T-cell (primary cell): ENCODE data around the gene B4GALT2. TPM values are rescaled to one million over a fixed set of nuclear protein-coding genes. Genes with fewer than 3 reads are reported as not detected.

Source experiments
- ATAC-seq, 4 experiments: fragments of 200-7000 bp in 3 of 4; fragments of 150-1000 bp in 1 of 4; cut with Tn5 transposase; replicated peaks in 1 of 4; 1 replicate in 3 of 4; 2 replicates in 1 of 4; pipeline ENCODE4 v1.10.0; 2021; ENCODE audit warnings: moderate library complexity in 3 of 4, mild to moderate bottlenecking in 2 of 4, moderate number of reproducible peaks in 1 of 4
- CTCF ChIA-PET, 2 donors: fragments of 300-600 bp; sonication (Branson Sonifier 250); formaldehyde crosslinking; loops; one replicate each; lab custom pipeline; 2022; ENCODE audit warnings: antibody characterized with exemption in 2 of 2; lab: Charles Lee
- POLR2A ChIA-PET, 2 donors: fragments of 300-600 bp; sonication (Branson Sonifier 250); formaldehyde crosslinking; loops; one replicate each; lab custom pipeline; 2022; ENCODE audit warnings: antibody characterized with exemption in 2 of 2; lab: Charles Lee
- DNase-seq, 35 experiments: peaks; one replicate each; pipeline versions ENCODE4 v3.0.0 to v3.0.0-alpha.2; 2013 to 2023
- H3K27ac ChIP-seq: one replicate; pipeline ENCODE4 v1.5.1; 2013; ENCODE audit warnings: low read length
- H3K27me3 ChIP-seq, 2 experiments: replicated peaks in 1 of 2; 1 replicate in 1 of 2; 2 replicates in 1 of 2; pipeline versions ENCODE4 v1.6.1 to v1.7.0; 2013; ENCODE audit warnings: low read length in 1 of 2, mixed read lengths in 1 of 2; ENCODE audit not compliant: control insufficient read depth in 2 of 2, insufficient read depth in 2 of 2; ENCODE audit errors: extremely low read depth in 1 of 2
- H3K36me3 ChIP-seq, 2 donors: 1 replicate in 1 of 2; 2 replicates in 1 of 2; pipeline versions ENCODE4 v1.6.1 to v1.7.0; 2013; ENCODE audit warnings: low read length in 1 of 2; ENCODE audit not compliant: control insufficient read depth in 2 of 2, insufficient read depth in 1 of 2; ENCODE audit errors: extremely low read depth in 1 of 2
- H3K4me1 ChIP-seq, 2 experiments: 1 replicate in 1 of 2; 2 replicates in 1 of 2; pipeline versions ENCODE4 v1.6.1 to v1.7.0; 2013; ENCODE audit warnings: low read length in 2 of 2, mixed read lengths in 1 of 2; ENCODE audit not compliant: insufficient read depth in 2 of 2, control insufficient read depth in 1 of 2; ENCODE audit errors: extremely low read depth in 1 of 2
- H3K4me3 ChIP-seq, 2 donors: 1 replicate in 1 of 2; 2 replicates in 1 of 2; pipeline versions ENCODE4 v1.5.1 to v1.7.0; 2013; ENCODE audit warnings: mild to moderate bottlenecking in 2 of 2, low read length in 1 of 2, moderate library complexity in 1 of 2; ENCODE audit not compliant: control insufficient read depth in 1 of 2; ENCODE audit errors: extremely low read depth in 1 of 2
- H3K9me3 ChIP-seq: 2 replicates; pipeline ENCODE4 v1.7.0; 2013
- H3K27ac Mint-ChIP-seq, 2 donors: one replicate each; pipeline ENCODE4 v1.8.0; 2020 to 2021; ENCODE audit warnings: mild to moderate bottlenecking in 2 of 2, mixed read lengths in 2 of 2
- H3K27me3 Mint-ChIP-seq, 2 donors: one replicate each; pipeline ENCODE4 v1.8.0; 2021 to 2022; ENCODE audit warnings: mixed read lengths in 2 of 2
- H3K36me3 Mint-ChIP-seq: one replicate; pipeline ENCODE4 v1.8.0; 2021; ENCODE audit warnings: mixed read lengths
- H3K4me1 Mint-ChIP-seq, 3 donors: one replicate each; pipeline ENCODE4 v1.8.0; 2020 to 2022; ENCODE audit warnings: mixed read lengths in 3 of 3, mild to moderate bottlenecking in 1 of 3
- H3K4me3 Mint-ChIP-seq, 3 donors: one replicate each; pipeline ENCODE4 v1.8.0; 2020 to 2022; ENCODE audit warnings: mild to moderate bottlenecking in 3 of 3, mixed read lengths in 3 of 3, moderate library complexity in 3 of 3
- H3K9me3 Mint-ChIP-seq, 3 donors: one replicate each; pipeline ENCODE4 v1.8.0; 2020 to 2022; ENCODE audit warnings: mixed read lengths in 3 of 3
- whole genome bisulfite sequencing: methylation state at CpG from one replicate; pipeline ENCODE4 v1.1.5; 2013; ENCODE audit warnings: missing lambda C conversion rate; ENCODE audit not compliant: insufficient coverage; 5-methylcytosine and 5-hydroxymethylcytosine counted together
- total RNA-seq, 35 experiments: library from RNA in 6 of 35; stranded (reverse) in 6 of 35; fragments of 120-200 nt in 1 of 35; gene quantifications; one replicate each; pipeline versions ENCODE4 v1.2.1 to v1.2.4 and lab custom pipeline; 2013 to 2026

B4GALT2 gene
- total RNA-seq, 5 donors from 2014 or later (not counting 1 experiment from before 2014, with no cell fraction given), result 1.2 to 5.3 (median 3.1) TPM

DNA sequence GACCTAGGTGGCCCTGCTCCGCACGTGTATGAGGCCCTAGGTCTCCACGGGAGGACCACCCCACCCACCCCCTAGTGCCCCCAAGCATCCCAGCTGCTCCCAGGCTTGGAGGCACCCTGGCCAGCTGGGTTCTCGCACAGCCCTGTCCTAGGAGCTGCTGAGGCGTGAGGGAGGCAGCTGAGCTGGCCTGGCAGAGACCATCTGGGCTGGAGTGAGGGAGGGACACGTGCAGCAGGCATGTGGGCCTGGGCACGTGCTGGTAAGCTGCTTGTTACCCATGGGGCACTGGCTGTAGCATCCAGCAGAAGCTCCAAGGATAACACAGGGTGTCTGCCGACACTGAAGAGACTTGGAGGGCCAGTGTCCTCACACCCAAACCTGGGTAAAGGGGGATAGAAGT lies 42.1 kb downstream of the B4GALT2 start:
- ChIA-PET CTCF (interaction anchor here in 1 of 2 donors (0.7 kb wide), 1 partner anchor 15 kb away, joined by 3 read pairs; no protein-coding TSS in a partner anchor), POLR2A (no interaction called here)
- Histone ChIP-seq H3K36me3 (no peaks in the 10 kb centered on the region), H3K9me3 (no peaks in the 10 kb centered on the region), H3K27ac (no peak overlapping the region), H3K4me3 (no peak overlapping the region), H3K4me1 (no peaks in the 10 kb centered on the region), H3K27me3 (peaks cover 0 to 17% of the 10 kb centered on the region in 2 experiments)
- ATAC-seq (no peak), DNase-seq (no peak)
- H3K27me3 Mint-ChIP-seq, result no peaks in the 10 kb centered on the region
- H3K4me1 Mint-ChIP-seq, result no peaks in the 10 kb centered on the region
- no peaks in the 10 kb centered on the region for H3K36me3 Mint-ChIP-seq
- H3K9me3 Mint-ChIP-seq, result no peaks in the 10 kb centered on the region
- WGBS, result 81% methylated on average over 8 of the region's 8 CpGs
- H3K27ac Mint-ChIP-seq, result no peak overlapping the region
- H3K4me3 Mint-ChIP-seq, result no peak overlapping the region

DNA sequence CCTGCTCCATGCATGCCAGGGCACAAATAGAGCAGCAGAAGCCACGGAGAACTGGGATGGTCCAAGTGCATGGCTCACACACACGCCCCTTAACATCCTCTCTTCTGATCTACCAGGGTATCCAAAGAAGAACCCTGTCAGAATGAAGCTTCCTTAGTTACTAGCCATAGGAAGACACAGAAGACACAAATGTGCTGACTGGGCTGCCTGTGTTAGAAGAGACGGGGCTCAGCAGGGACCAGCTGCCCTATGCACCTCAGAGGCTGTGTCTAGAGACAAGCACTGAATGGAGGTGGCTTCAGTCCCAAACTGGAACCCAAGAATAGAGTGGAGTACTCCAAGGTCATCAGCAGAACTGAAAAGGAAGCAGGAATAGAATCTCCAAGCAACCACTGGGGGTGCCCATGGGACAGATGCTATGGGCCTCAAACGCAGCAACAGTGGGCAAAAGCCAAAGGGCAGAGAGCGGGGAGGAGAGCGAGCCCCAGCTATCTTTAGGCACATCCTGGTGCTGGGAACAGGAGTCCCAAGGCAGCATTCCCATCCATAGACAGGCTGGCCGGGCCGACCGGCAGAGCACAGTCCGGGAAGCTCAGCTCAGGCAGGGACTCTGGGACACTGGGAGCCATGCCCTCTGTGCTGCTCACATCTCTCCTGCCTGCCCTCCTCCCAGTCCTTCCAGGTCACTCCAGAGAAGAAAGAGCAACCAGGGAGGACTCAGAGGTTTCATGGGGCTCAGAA lies 42.7 kb downstream of the B4GALT2 start:
- CTCF ChIA-PET, result interaction anchor here in 1 of 2 donors (0.7 kb wide), 1 partner anchor 15 kb away, joined by 3 read pairs; no protein-coding TSS in a partner anchor

DNA sequence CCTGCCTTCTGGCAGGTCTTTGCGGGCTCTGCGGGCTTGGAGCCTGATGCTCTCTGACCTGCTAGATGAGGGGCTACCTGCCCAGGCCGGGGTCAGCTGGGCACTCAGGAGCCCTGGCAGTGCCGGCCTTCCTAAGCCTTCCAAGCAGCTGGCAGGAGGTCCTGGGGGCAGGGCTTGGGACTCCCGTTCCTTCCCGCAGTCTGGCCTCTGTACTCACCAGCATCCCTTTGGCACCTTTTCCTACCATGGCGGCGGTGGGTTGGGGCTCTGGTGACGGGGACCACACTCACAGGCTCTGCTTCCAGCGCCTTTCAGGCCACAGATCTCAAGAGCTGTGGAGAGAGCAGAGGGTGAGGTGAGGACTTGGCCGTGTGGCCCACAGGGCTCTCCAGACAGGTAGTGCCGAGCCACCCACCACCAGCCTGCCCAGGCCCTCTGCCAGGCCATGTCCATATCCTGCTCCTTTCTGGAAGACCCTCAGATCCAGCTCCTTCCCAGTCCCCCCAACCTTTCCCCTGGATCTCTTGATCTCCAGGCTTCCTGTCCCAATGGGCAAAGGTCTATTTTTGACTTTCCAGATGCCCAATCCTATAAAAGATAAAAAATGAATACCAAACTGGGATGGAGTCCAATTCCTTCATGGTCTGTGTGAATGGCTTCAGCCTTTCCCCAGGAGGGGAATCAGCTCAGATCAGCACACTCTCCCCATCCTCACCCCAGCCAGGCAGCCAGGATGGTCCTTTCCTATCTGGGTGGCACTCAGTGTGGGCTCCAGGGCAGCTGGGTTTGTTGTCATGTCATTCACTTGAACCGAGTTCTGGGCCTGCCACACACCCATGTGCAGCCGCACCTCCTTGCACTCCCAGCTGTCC lies 45.3 kb downstream of the B4GALT2 start:
- Histone ChIP-seq H3K27ac (no peak overlapping the region), H3K4me1 (peaks cover 4% of the 10 kb centered on the region in 2 experiments), H3K36me3 (no peaks in the 10 kb centered on the region), H3K9me3 (no peaks in the 10 kb centered on the region), H3K27me3 (peaks cover 0 to 9% of the 10 kb centered on the region in 2 experiments), H3K4me3 (no peak overlapping the region)
- CTCF ChIA-PET, result no interaction called here
- H3K27ac Mint-ChIP-seq, result no peak overlapping the region
- H3K27me3 Mint-ChIP-seq, result no peaks in the 10 kb centered on the region
- WGBS, result 87% methylated on average over 14 of the region's 14 CpGs
- POLR2A ChIA-PET, result no interaction called here
- no peaks in the 10 kb centered on the region for H3K36me3 Mint-ChIP-seq
- peaks cover 8 to 13% (median 11%) of the 10 kb centered on the region in 3 donors for H3K4me1 Mint-ChIP-seq
- no peaks in the 10 kb centered on the region for H3K9me3 Mint-ChIP-seq
- DNase-seq, result no peak
- ATAC-seq, result no peak
- H3K4me3 Mint-ChIP-seq, result no peak overlapping the region

More for the DNA sequence above, 42.7 kb downstream of the B4GALT2 start:
- Histone ChIP-seq H3K27ac (no peak overlapping the region), H3K9me3 (no peaks in the 10 kb centered on the region), H3K4me1 (no peaks in the 10 kb centered on the region), H3K27me3 (peaks cover 0 to 12% of the 10 kb centered on the region in 2 experiments), H3K36me3 (no peaks in the 10 kb centered on the region), H3K4me3 (no peak overlapping the region)
- 94% methylated on average over 5 of the region's 10 CpGs for WGBS
- Mint-ChIP-seq H3K27ac (no peak overlapping the region), H3K4me3 (no peak overlapping the region), H3K4me1 (no peaks in the 10 kb centered on the region), H3K36me3 (no peaks in the 10 kb centered on the region), H3K9me3 (no peaks in the 10 kb centered on the region), H3K27me3 (no peaks in the 10 kb centered on the region)
- DNase-seq, result no peak
- no peak for ATAC-seq
- POLR2A ChIA-PET, result no interaction called here

DNA sequence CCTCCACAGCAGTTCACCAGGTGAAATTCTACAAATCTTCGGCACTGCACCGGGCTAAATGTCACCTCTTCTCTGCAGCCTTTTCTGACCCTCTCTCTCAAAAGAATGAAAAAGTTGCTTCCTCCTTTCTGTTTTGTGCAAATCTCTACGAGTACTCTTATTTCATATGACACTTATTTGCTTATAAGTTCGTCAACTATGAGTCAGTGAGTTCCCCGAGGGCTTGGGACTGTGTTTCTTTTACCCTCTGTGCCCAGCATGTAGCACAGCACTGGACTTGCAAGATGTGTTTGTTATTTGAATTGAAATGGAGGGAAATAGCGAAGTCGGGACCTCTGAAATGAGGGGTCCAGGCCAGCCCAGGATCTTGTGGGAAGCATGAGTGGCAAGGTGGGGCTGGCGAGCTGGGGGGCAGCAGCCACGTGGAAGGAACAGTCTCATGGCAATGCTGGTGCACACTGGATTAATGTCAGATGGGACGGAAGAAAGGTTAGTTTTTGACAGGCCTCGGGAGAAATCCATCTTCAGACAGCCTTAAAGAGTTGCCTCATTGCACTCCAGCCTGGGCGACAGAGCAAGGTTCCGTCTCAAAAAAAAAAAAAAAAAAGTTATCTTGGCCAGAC lies 46.0 kb downstream of the B4GALT2 start:
- ChIA-PET CTCF (interaction anchor here in 1 of 2 donors (0.7 kb wide), 1 partner anchor 93 kb away, joined by 5 read pairs; no protein-coding TSS in a partner anchor), POLR2A (interaction anchor here in 1 of 2 donors (0.6 kb wide), 1 partner anchor 10 kb away, joined by 3 read pairs; no protein-coding TSS in a partner anchor)
- ATAC-seq (no peak), DNase-seq (no peak)
- Mint-ChIP-seq H3K9me3 (no peaks in the 10 kb centered on the region), H3K36me3 (no peaks in the 10 kb centered on the region), H3K4me1 (peaks cover 14 to 19% (median 18%) of the 10 kb centered on the region in 3 donors), H3K27ac (no peak overlapping the region), H3K27me3 (no peaks in the 10 kb centered on the region), H3K4me3 (no peak overlapping the region)
- WGBS, result 78% methylated on average over 7 of the region's 13 CpGs
- H3K9me3 ChIP-seq, result no peaks in the 10 kb centered on the region
- peaks cover 0 to 9% of the 10 kb centered on the region in 2 experiments for H3K27me3 ChIP-seq
- no peaks in the 10 kb centered on the region for H3K36me3 ChIP-seq
- no peak overlapping the region for H3K4me3 ChIP-seq
- H3K4me1 ChIP-seq, result peaks cover 4 to 10% of the 10 kb centered on the region in 2 experiments
- H3K27ac ChIP-seq, result no peak overlapping the region

DNA sequence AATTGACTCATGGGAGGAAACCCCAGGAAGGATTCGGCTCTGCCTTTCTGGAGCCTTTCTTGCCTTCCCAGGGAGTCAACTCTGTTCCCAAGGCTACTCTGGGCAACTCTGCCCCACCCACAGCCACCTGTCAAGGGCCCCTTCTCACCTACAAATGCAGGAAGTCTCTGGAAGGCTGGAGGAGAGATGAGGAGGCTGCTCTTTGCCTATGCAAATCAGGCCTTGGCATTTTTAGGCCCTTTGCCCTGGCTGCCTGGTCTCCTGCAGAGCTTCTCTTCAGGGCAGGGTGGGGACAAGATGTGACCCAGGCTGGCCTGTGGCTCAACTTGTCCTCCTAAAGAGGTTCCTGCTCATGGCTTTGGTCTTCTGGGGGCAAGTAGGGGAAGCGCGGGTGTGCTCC lies 46.8 kb downstream of the B4GALT2 start:
- no peaks in the 10 kb centered on the region for H3K36me3 Mint-ChIP-seq
- no peaks in the 10 kb centered on the region for H3K9me3 Mint-ChIP-seq
- no CpG with 5 or more reads among the region's 3 CpGs for WGBS
- no peak overlapping the region for H3K4me3 Mint-ChIP-seq
- Histone ChIP-seq H3K4me3 (no peak overlapping the region), H3K27me3 (peaks cover 0 to 9% of the 10 kb centered on the region in 2 experiments), H3K27ac (no peak overlapping the region), H3K9me3 (no peaks in the 10 kb centered on the region), H3K36me3 (no peaks in the 10 kb centered on the region), H3K4me1 (peaks cover 4 to 13% of the 10 kb centered on the region in 2 experiments)
- DNase-seq, result no peak
- H3K4me1 Mint-ChIP-seq, result peaks cover 14 to 19% (median 18%) of the 10 kb centered on the region in 3 donors
- no peak overlapping the region for H3K27ac Mint-ChIP-seq
- POLR2A ChIA-PET, result interaction anchor here in 1 of 2 donors (0.6 kb wide), 1 partner anchor 9 kb away, joined by 3 read pairs; no protein-coding TSS in a partner anchor
- no peaks in the 10 kb centered on the region for H3K27me3 Mint-ChIP-seq
- CTCF ChIA-PET, result interaction anchor here in 1 of 2 donors (0.7 kb wide), 1 partner anchor 94 kb away, joined by 5 read pairs; no protein-coding TSS in a partner anchor
- no peak for ATAC-seq

DNA sequence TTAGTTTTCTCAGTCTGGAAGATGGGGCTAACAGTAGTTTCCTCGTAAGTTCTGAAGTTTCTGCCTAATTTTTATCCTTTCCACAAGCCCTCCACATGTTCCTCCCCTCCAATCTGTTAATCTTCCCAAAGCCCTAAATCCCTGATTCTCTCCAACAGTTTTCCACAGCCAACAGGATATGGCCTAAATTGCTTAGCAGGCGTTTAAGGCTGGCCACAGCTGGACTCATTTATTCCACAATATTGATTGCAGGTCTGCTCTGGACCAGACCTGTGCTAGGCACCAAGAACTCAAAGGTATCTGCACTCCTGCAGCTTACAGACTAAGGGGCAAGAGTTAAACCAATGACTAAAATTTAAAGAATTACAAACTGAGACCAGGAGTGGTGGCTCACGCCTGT lies 48.3 kb downstream of the B4GALT2 start:
- H3K27me3 ChIP-seq, result peaks cover 0 to 9% of the 10 kb centered on the region in 2 experiments
- Mint-ChIP-seq H3K4me3 (peak overlapping the region in 1 of 3 donors; percentile 93), H3K27me3 (no peaks in the 10 kb centered on the region), H3K9me3 (no peaks in the 10 kb centered on the region), H3K4me1 (peaks cover 18 to 25% (median 22%) of the 10 kb centered on the region in 3 donors), H3K27ac (no peak overlapping the region), H3K36me3 (no peaks in the 10 kb centered on the region)
- no peak overlapping the region for H3K4me3 ChIP-seq
- ChIA-PET POLR2A (no interaction called here), CTCF (no interaction called here)
- H3K9me3 ChIP-seq, result no peaks in the 10 kb centered on the region
- H3K4me1 ChIP-seq, result peaks cover 4 to 21% of the 10 kb centered on the region in 2 experiments
- no peaks in the 10 kb centered on the region for H3K36me3 ChIP-seq
- WGBS, result 100% methylated on average over 3 of the region's 3 CpGs
- no peak overlapping the region for H3K27ac ChIP-seq
- no peak for DNase-seq
- ATAC-seq, result no peak
